Keratinocyte (primary cell): ENCODE measurements around the gene GSG1. TPM values are rescaled to one million over a fixed set of nuclear protein-coding genes. Genes with fewer than 3 reads are reported as not detected.

Source experiments
- DNase-seq: peaks from one replicate; pipeline ENCODE4 v3.0.0-alpha.2; 2011; ENCODE audit warnings: low read depth, missing footprints, low spot score
- FAIRE-seq: peaks from 2 replicates; lab custom pipeline; 2011; peaks lifted over from hg19 to GRCh38; lab: Jason Lieb, UNC
- H2AFZ ChIP-seq: 2 replicates; pipeline ENCODE4 v1.6.0; 2012; ENCODE audit warnings: low read length, control low read depth, inconsistent platforms; ENCODE audit not compliant: control insufficient read depth
- H3K27ac ChIP-seq: 2 replicates; pipeline ENCODE4 v1.5.1; 2011; ENCODE audit warnings: low read length; ENCODE audit not compliant: control insufficient read depth, insufficient read depth
- H3K27me3 ChIP-seq: 3 replicates; pipeline ENCODE4 v1.6.0; 2011; ENCODE audit warnings: low read length; ENCODE audit not compliant: control insufficient read depth, insufficient read depth; ENCODE audit errors: extremely low read depth
- H3K36me3 ChIP-seq, 2 experiments: 2 replicates in 1 of 2; 3 replicates in 1 of 2; pipeline ENCODE4 v1.5.1; 2011; ENCODE audit warnings: low read length in 2 of 2, mild to moderate bottlenecking in 1 of 2; ENCODE audit not compliant: control insufficient read depth in 2 of 2, insufficient read depth in 2 of 2; ENCODE audit errors: extremely low read depth in 1 of 2
- H3K4me1 ChIP-seq: 3 replicates; pipeline ENCODE4 v1.5.1; 2011; ENCODE audit warnings: low read length; ENCODE audit not compliant: control insufficient read depth, insufficient read depth; ENCODE audit errors: extremely low read depth
- H3K4me2 ChIP-seq: 3 replicates; pipeline ENCODE4 v1.6.0; 2011; ENCODE audit warnings: low read depth, low read length; ENCODE audit not compliant: control insufficient read depth, insufficient read depth; ENCODE audit errors: extremely low read depth
- H3K4me3 ChIP-seq, 3 experiments: fragments of 200-600 bp in 1 of 3; sonication (generic) in 1 of 3; 2 replicates in 2 of 3; 3 replicates in 1 of 3; pipeline ENCODE4 v1.5.1; 2011 to 2016; ENCODE audit warnings: low read length in 3 of 3, mild to moderate bottlenecking in 3 of 3, control low read depth in 2 of 3, inconsistent platforms in 1 of 3, low read depth in 1 of 3, mixed read lengths in 1 of 3, mixed run types in 1 of 3, moderate library complexity in 1 of 3; ENCODE audit not compliant: control insufficient read depth in 2 of 3, insufficient read depth in 2 of 3; ENCODE audit errors: extremely low read depth in 1 of 3
- H3K79me2 ChIP-seq: 2 replicates; pipeline ENCODE4 v1.6.0; 2012; ENCODE audit warnings: low read length; ENCODE audit not compliant: control insufficient read depth, insufficient read depth
- H3K9ac ChIP-seq: 3 replicates; pipeline ENCODE4 v1.6.0; 2011; ENCODE audit warnings: low read length; ENCODE audit not compliant: control insufficient read depth, insufficient read depth; ENCODE audit errors: extremely low read depth
- H3K9me1 ChIP-seq: 3 replicates; pipeline ENCODE4 v1.6.0; 2011; ENCODE audit warnings: low read length; ENCODE audit not compliant: control insufficient read depth, insufficient read depth; ENCODE audit errors: extremely low read depth
- H3K9me3 ChIP-seq: 2 replicates; pipeline ENCODE4 v1.5.1; 2012; ENCODE audit warnings: low read depth, low read length; ENCODE audit not compliant: control insufficient read depth
- H4K20me1 ChIP-seq: 3 replicates; pipeline ENCODE4 v1.6.0; 2011; ENCODE audit warnings: low read length; ENCODE audit not compliant: control insufficient read depth, insufficient read depth; ENCODE audit errors: extremely low read depth
- CTCF ChIP-seq, 3 experiments: IDR thresholded peaks in 1 of 3; conservative IDR thresholded peaks in 1 of 3; optimal IDR thresholded peaks in 1 of 3; 2 replicates in 2 of 3; 3 replicates in 1 of 3; pipeline versions ENCODE3 to v1.5.1; 2011; ENCODE audit warnings: low read length in 3 of 3, mild to moderate bottlenecking in 3 of 3, moderate library complexity in 2 of 3, control low read depth in 1 of 3, inconsistent platforms in 1 of 3; ENCODE audit not compliant: insufficient read depth in 2 of 3; ENCODE audit errors: extremely low read depth in 1 of 3
- EZH2 ChIP-seq: IDR thresholded peaks from one replicate; pipeline ENCODE4 v1.6.1; 2012; ENCODE audit warnings: inconsistent platforms, mild to moderate bottlenecking, low read length, moderate library complexity
- dilution Hi-C: fragments of 300-500 bp; cut with MboI; formaldehyde crosslinking; loops from one replicate; pipeline ENCODE4 v1.7.0; 2020; ENCODE audit warnings: low sequenced_read_pairs; ENCODE audit not compliant: extremely low pct_ligation_motif_present
- polyA plus RNA-seq, 5 experiments: library from polyadenylated mRNA; depleted of rRNA in 3 of 5; stranded (reverse) in 3 of 5; stranded (forward) in 1 of 5; unstranded in 1 of 5; fragments of >200 nt; gene quantifications; 1 replicate in 1 of 5; 2 replicates in 3 of 5; 3 replicates in 1 of 5; pipeline versions ENCODE4 v1.2.1 to v1.2.3, GENCODE V29; 2011 to 2012; ENCODE audit warnings: missing spikeins in 2 of 5, low read depth in 1 of 5, low replicate concordance in 1 of 5

GSG1 gene
- polyA plus RNA-seq, 1 donor (not counting 4 experiments of a cell fraction or from before 2014, with no cell fraction given), result 0.05 TPM

GRCh38 chr12:13042666-13043230 is 60.7 kb downstream of the GSG1 start:
- Histone ChIP-seq H3K27ac (no peak overlapping the region), H3K9ac (no peak overlapping the region), H3K27me3 (no peaks in the 10 kb centered on the region), H3K4me3 (no peak overlapping the region), H3K4me2 (no peak overlapping the region), H3K36me3 (no peaks in the 10 kb centered on the region), H3K79me2 (no peaks in the 10 kb centered on the region), H4K20me1 (no peaks in the 10 kb centered on the region), H2AFZ (peak overlapping the region; percentile 27), H3K9me1 (no peaks in the 10 kb centered on the region), H3K4me1 (peaks cover 18% of the 10 kb centered on the region), H3K9me3 (no peaks in the 10 kb centered on the region)
- no peak for FAIRE-seq
- DNase-seq, result no peak
- dilution Hi-C loops, result no loop called here
- TF ChIP-seq CTCF (optimal IDR thresholded peaks at IDR 0.05 in 1 of 3, IDR thresholded peaks at IDR 0.05 in 1 of 3, conservative IDR thresholded peaks at IDR 0.05 in 1 of 3; ENCODE audit: extremely low read depth in 1 of 3, insufficient read depth in 2 of 3, low read length in 3 of 3), result no peak
- TF ChIP-seq EZH2, result no peak

- dilution Hi-C loops, result no loop called here
- no peak for FAIRE-seq
- Histone ChIP-seq H3K27me3 (no peaks in the 10 kb centered on the region), H3K36me3 (no peaks in the 10 kb centered on the region), H3K9me3 (no peaks in the 10 kb centered on the region), H3K4me3 (no peak overlapping the region), H3K79me2 (no peaks in the 10 kb centered on the region), H3K4me2 (no peak overlapping the region), H3K4me1 (peaks cover 18% of the 10 kb centered on the region), H4K20me1 (no peaks in the 10 kb centered on the region), H2AFZ (no peak overlapping the region), H3K9me1 (no peaks in the 10 kb centered on the region), H3K27ac (no peak overlapping the region), H3K9ac (no peak overlapping the region)
- DNase-seq, result no peak
- TF ChIP-seq EZH2 (no peak), CTCF (optimal IDR thresholded peaks at IDR 0.05 in 1 of 3, IDR thresholded peaks at IDR 0.05 in 1 of 3, conservative IDR thresholded peaks at IDR 0.05 in 1 of 3; ENCODE audit: extremely low read depth in 1 of 3, insufficient read depth in 2 of 3, low read length in 3 of 3) (no peak)
These were observed 62.2 kb downstream of the GSG1 start for GRCh38 chr12:13041224-13041623.
